Activated naive CD8-positive, alpha-beta T cell treated with anti-CD3 and anti-CD28 coated beads, Interleukin-2, amount 10 ng/mL, durations not matched to agents 7 days and 5 days (primary cell): ENCODE data around the gene BIRC6. TPM values are rescaled to one million over a fixed set of nuclear protein-coding genes. Genes with fewer than 3 reads are reported as not detected.

Experiments used
- ATAC-seq: fragments of 150-1000 bp; cut with Tn5 transposase; one replicate; pipeline ENCODE4 v1.10.0; 2021; ENCODE audit warnings: low read depth, moderate library complexity
- POLR2A ChIA-PET: fragments of 350-600 bp; sonication (Branson Sonifier 250); formaldehyde crosslinking; loops from one replicate; lab custom pipeline; 2021; ENCODE audit warnings: antibody characterized with exemption; lab: Charles Lee
- DNase-seq: peaks from one replicate; pipeline ENCODE4 v3.0.0; 2021
- H3K27ac Mint-ChIP-seq: one replicate; pipeline ENCODE4 v1.8.0; 2022; ENCODE audit warnings: mild to moderate bottlenecking, mixed read lengths
- H3K27me3 Mint-ChIP-seq: one replicate; pipeline ENCODE4 v1.8.0; 2022; ENCODE audit warnings: mild to moderate bottlenecking, moderate library complexity, mixed read lengths
- H3K36me3 Mint-ChIP-seq: one replicate; pipeline ENCODE4 v1.8.0; 2021; ENCODE audit warnings: mild to moderate bottlenecking, mixed read lengths
- H3K4me1 Mint-ChIP-seq: one replicate; pipeline ENCODE4 v1.8.0; 2021; ENCODE audit warnings: mixed read lengths
- H3K4me3 Mint-ChIP-seq: one replicate; pipeline ENCODE4 v1.8.0; 2022; ENCODE audit warnings: mild to moderate bottlenecking, moderate library complexity, mixed read lengths
- H3K9me3 Mint-ChIP-seq: one replicate; pipeline ENCODE4 v1.8.0; 2021; ENCODE audit warnings: mixed read lengths
- total RNA-seq, 2 experiments: library from RNA; stranded (reverse); gene quantifications; one replicate each; pipeline ENCODE4 v1.2.3, GENCODE V29; 2021

BIRC6 gene
- total RNA-seq, 2 experiments from 2014 or later: 125 to 132 TPM

GRCh38 chr2:32384529-32384928, 27.7 kb downstream of the BIRC6 start:
- no peaks in the 10 kb centered on the region for H3K9me3 Mint-ChIP-seq
- H3K36me3 Mint-ChIP-seq: peaks cover 30% of the 10 kb centered on the region
- ATAC-seq (no peak), DNase-seq (no peak)
- H3K27me3 Mint-ChIP-seq: no peaks in the 10 kb centered on the region
- no peak overlapping the region for H3K4me3 Mint-ChIP-seq
- POLR2A ChIA-PET: no interaction called here
- no peak overlapping the region for H3K27ac Mint-ChIP-seq
- peaks cover 10% of the 10 kb centered on the region for H3K4me1 Mint-ChIP-seq

GRCh38 chr2:32386739-32387138, 29.9 kb downstream of the BIRC6 start:
- DNase-seq (no peak), ATAC-seq (no peak)
- peaks cover 23% of the 10 kb centered on the region for H3K36me3 Mint-ChIP-seq
- no peak overlapping the region for H3K27ac Mint-ChIP-seq
- H3K9me3 Mint-ChIP-seq: no peaks in the 10 kb centered on the region
- H3K4me3 Mint-ChIP-seq: no peak overlapping the region
- POLR2A ChIA-PET: no interaction called here
- H3K4me1 Mint-ChIP-seq: peaks cover 10% of the 10 kb centered on the region
- no peaks in the 10 kb centered on the region for H3K27me3 Mint-ChIP-seq

- H3K4me3 Mint-ChIP-seq: no peak overlapping the region
- ATAC-seq (no peak), DNase-seq (no peak)
- POLR2A ChIA-PET: no interaction called here
- no peaks in the 10 kb centered on the region for H3K27me3 Mint-ChIP-seq
- H3K36me3 Mint-ChIP-seq: peaks cover 27% of the 10 kb centered on the region
- no peaks in the 10 kb centered on the region for H3K9me3 Mint-ChIP-seq
- no peak overlapping the region for H3K27ac Mint-ChIP-seq
- peaks cover 4% of the 10 kb centered on the region for H3K4me1 Mint-ChIP-seq
Measured at GRCh38 chr2:32399221-32399620, 42.4 kb downstream of the BIRC6 start.

GRCh38 chr2:32402091-32402490, 45.3 kb downstream of the BIRC6 start:
- H3K4me1 Mint-ChIP-seq: peaks cover 2% of the 10 kb centered on the region
- no peaks in the 10 kb centered on the region for H3K27me3 Mint-ChIP-seq
- DNase-seq: no peak
- POLR2A ChIA-PET: no interaction called here
- no peak for ATAC-seq
- H3K4me3 Mint-ChIP-seq: no peak overlapping the region
- no peaks in the 10 kb centered on the region for H3K9me3 Mint-ChIP-seq
- H3K36me3 Mint-ChIP-seq: peaks cover 19% of the 10 kb centered on the region
- H3K27ac Mint-ChIP-seq: no peak overlapping the region

GRCh38 chr2:32403782-32404181, 47.0 kb downstream of the BIRC6 start:
- Mint-ChIP-seq H3K27ac (no peak overlapping the region), H3K9me3 (no peaks in the 10 kb centered on the region), H3K27me3 (no peaks in the 10 kb centered on the region), H3K36me3 (peaks cover 14% of the 10 kb centered on the region), H3K4me3 (no peak overlapping the region), H3K4me1 (peaks cover 2% of the 10 kb centered on the region)
- DNase-seq (no peak), ATAC-seq (no peak)
- POLR2A ChIA-PET: no interaction called here

- H3K27me3 Mint-ChIP-seq: no peaks in the 10 kb centered on the region
- no peak overlapping the region for H3K27ac Mint-ChIP-seq
- H3K36me3 Mint-ChIP-seq: peaks cover 14% of the 10 kb centered on the region
- POLR2A ChIA-PET: no interaction called here
- ATAC-seq (no peak), DNase-seq (no peak)
- H3K9me3 Mint-ChIP-seq: no peaks in the 10 kb centered on the region
- H3K4me1 Mint-ChIP-seq: peaks cover 2% of the 10 kb centered on the region
- no peak overlapping the region for H3K4me3 Mint-ChIP-seq
Measured at GRCh38 chr2:32404691-32405090, 47.9 kb downstream of the BIRC6 start.

- peaks cover 2% of the 10 kb centered on the region for H3K4me1 Mint-ChIP-seq
- H3K27ac Mint-ChIP-seq: no peak overlapping the region
- POLR2A ChIA-PET: no interaction called here
- H3K36me3 Mint-ChIP-seq: peaks cover 31% of the 10 kb centered on the region
- no peak for DNase-seq
- no peaks in the 10 kb centered on the region for H3K9me3 Mint-ChIP-seq
- no peak overlapping the region for H3K4me3 Mint-ChIP-seq
- no peaks in the 10 kb centered on the region for H3K27me3 Mint-ChIP-seq
- no peak for ATAC-seq
Measured at GRCh38 chr2:32416519-32416918, 59.7 kb downstream of the BIRC6 start.

- Mint-ChIP-seq H3K9me3 (no peaks in the 10 kb centered on the region), H3K4me3 (no peak overlapping the region), H3K4me1 (peaks cover 3% of the 10 kb centered on the region), H3K27me3 (no peaks in the 10 kb centered on the region), H3K27ac (no peak overlapping the region), H3K36me3 (peaks cover 37% of the 10 kb centered on the region)
- no peak for ATAC-seq
- POLR2A ChIA-PET: no interaction called here
- DNase-seq: no peak
Measured at GRCh38 chr2:32417659-32418058, 60.8 kb downstream of the BIRC6 start.

- ATAC-seq (no peak), DNase-seq (no peak)
- H3K4me1 Mint-ChIP-seq: peaks cover 5% of the 10 kb centered on the region
- no peak overlapping the region for H3K27ac Mint-ChIP-seq
- no peak overlapping the region for H3K4me3 Mint-ChIP-seq
- peaks cover 43% of the 10 kb centered on the region for H3K36me3 Mint-ChIP-seq
- POLR2A ChIA-PET: no interaction called here
- no peaks in the 10 kb centered on the region for H3K27me3 Mint-ChIP-seq
- peaks cover 2% of the 10 kb centered on the region for H3K9me3 Mint-ChIP-seq
Measured at GRCh38 chr2:32418778-32419177, 62.0 kb downstream of the BIRC6 start.

- Mint-ChIP-seq H3K27me3 (no peaks in the 10 kb centered on the region), H3K4me3 (no peak overlapping the region), H3K36me3 (peaks cover 48% of the 10 kb centered on the region), H3K4me1 (peaks cover 21% of the 10 kb centered on the region), H3K27ac (no peak overlapping the region), H3K9me3 (peaks cover 2% of the 10 kb centered on the region)
- DNase-seq (no peak), ATAC-seq (no peak)
- POLR2A ChIA-PET: no interaction called here
Measured at GRCh38 chr2:32422133-32422532, 65.3 kb downstream of the BIRC6 start.

GRCh38 chr2:32423536-32423935, 66.7 kb downstream of the BIRC6 start:
- Mint-ChIP-seq H3K27ac (no peak overlapping the region), H3K4me3 (no peak overlapping the region), H3K4me1 (peaks cover 21% of the 10 kb centered on the region), H3K27me3 (no peaks in the 10 kb centered on the region), H3K9me3 (peaks cover 2% of the 10 kb centered on the region), H3K36me3 (peaks cover 41% of the 10 kb centered on the region)
- POLR2A ChIA-PET: no interaction called here
- ATAC-seq (no peak), DNase-seq (no peak)

- POLR2A ChIA-PET: no interaction called here
- ATAC-seq: no peak
- Mint-ChIP-seq H3K9me3 (peaks cover 2% of the 10 kb centered on the region), H3K4me1 (peaks cover 20% of the 10 kb centered on the region), H3K36me3 (peaks cover 38% of the 10 kb centered on the region), H3K4me3 (no peak overlapping the region), H3K27ac (no peak overlapping the region), H3K27me3 (no peaks in the 10 kb centered on the region)
- DNase-seq: no peak
Measured at GRCh38 chr2:32424739-32425138, 67.9 kb downstream of the BIRC6 start.

GRCh38 chr2:32425719-32426141, 68.9 kb downstream of the BIRC6 start:
- Mint-ChIP-seq H3K4me1 (peaks cover 19% of the 10 kb centered on the region), H3K4me3 (no peak overlapping the region), H3K27ac (no peak overlapping the region), H3K27me3 (no peaks in the 10 kb centered on the region), H3K36me3 (peaks cover 37% of the 10 kb centered on the region), H3K9me3 (peaks cover 2% of the 10 kb centered on the region)
- DNase-seq: no peak
- POLR2A ChIA-PET: no interaction called here
- ATAC-seq: no peak

GRCh38 chr2:32427672-32428610, 71.1 kb downstream of the BIRC6 start:
- Mint-ChIP-seq H3K27ac (no peak overlapping the region), H3K36me3 (peaks cover 33% of the 10 kb centered on the region), H3K4me1 (peaks cover 22% of the 10 kb centered on the region), H3K27me3 (no peaks in the 10 kb centered on the region), H3K9me3 (peaks cover 4% of the 10 kb centered on the region), H3K4me3 (no peak overlapping the region)
- DNase-seq (no peak), ATAC-seq (no peak)
- POLR2A ChIA-PET: no interaction called here
